ENCODE results near the gene SLC25A36.
A peak's percentile ranks its signal among the peaks of the same experiment; 100 is the strongest.
"Not testable (repeated sequence)": the region's sequence is repeated elsewhere in the genome, so short reads cannot be mapped to it uniquely, and the experiment has no call there.

The SLC25A36 gene

DNA sequence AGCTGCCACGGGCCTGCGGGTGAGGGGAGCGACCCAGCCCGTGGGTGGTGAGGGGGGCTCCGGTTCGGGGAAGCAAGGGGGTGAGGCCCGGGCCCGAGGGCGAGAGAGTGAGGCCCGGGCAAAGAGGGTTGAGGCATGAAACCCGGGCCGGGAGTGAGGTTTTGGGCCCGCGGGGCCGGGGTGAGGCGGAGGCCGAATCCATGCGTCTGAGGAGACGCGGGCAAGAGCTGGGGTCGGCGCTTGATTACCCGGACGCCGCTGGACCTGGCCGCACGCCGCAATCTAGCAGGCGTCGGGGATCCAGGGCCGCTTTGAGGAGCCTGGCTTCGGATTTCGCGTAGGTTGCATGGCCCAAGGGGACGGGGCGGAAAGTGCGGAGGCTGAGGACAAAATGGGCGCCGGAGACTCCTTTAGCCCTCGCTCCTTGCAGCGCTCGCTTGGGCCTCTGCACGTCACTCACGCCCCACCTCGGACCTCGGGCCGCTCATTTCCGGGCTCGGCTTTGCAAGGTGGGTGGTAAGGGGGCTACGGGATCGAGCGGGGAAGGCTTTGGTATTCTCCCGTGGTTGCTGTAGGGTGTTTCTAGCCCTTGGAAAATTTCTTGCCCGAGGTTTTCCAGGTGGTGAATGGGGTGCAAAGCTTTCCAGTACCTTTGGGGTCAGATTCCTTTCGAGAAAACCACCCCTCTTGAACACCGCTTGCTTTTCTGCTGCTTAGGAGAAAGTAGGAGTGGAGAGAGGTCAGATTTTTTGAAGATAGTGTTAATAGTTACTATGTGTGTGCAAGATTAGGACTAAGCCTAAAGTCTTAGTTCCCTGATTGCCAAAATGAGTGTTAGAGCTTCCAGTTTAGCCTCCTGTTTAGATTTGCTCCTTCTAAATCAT, 827 bp downstream of the SLC25A36 start:
- no peak for DNase-seq (ENCODE audit: extremely low read depth, low read depth)
- TF ChIP-seq, protein P1, sequence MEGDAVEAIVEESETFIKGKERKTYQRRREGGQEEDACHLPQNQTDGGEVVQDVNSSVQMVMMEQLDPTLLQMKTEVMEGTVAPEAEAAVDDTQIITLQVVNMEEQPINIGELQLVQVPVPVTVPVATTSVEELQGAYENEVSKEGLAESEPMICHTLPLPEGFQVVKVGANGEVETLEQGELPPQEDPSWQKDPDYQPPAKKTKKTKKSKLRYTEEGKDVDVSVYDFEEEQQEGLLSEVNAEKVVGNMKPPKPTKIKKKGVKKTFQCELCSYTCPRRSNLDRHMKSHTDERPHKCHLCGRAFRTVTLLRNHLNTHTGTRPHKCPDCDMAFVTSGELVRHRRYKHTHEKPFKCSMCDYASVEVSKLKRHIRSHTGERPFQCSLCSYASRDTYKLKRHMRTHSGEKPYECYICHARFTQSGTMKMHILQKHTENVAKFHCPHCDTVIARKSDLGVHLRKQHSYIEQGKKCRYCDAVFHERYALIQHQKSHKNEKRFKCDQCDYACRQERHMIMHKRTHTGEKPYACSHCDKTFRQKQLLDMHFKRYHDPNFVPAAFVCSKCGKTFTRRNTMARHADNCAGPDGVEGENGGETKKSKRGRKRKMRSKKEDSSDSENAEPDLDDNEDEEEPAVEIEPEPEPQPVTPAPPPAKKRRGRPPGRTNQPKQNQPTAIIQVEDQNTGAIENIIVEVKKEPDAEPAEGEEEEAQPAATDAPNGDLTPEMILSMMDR (IDR thresholded peaks at IDR 0.05; ENCODE audit: low read depth, low read length, missing control alignments): no peak
- H3K4me3 ChIP-seq (replicated peaks; ENCODE audit: low read depth, low read length): peak overlapping the region; percentile 90

DNA sequence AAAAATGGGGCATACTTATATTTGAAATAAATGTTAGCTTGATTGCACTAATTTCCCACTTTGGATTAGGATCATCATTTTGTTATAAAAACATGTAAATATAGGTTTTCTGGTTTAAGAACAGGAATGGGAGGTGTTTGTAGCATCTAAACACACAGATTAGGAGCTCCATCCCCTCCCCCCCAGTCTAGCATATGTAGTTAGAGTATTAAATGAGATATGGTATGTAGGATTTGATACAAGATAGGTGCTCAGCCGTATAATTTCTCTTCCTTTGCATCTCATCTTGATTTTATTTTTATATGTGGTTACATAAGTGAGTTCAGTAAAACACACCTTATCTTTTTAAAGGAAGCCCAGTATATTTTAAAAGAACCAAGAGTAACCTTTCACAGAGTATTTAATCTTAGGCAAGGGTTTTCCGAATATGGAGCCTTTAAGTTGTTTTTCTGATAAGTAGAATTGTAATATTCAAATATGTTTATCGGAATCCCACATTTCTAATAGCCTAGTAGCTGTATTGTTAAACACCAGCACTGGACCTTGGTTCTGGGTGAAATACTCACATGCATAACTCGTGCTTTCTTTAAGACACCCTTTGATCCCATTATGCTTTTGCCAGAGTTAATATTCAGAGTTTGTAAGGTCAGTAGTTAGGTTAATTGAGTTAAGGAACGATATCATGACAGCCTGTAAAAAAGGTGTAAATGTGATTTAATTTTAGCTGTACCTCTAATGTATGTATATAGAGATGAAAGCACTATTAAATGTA, 2.3 kb downstream of the SLC25A36 start:
- H3K4me3 ChIP-seq (replicated peaks; ENCODE audit: low read depth, low read length): peak overlapping the region; percentile 90
- DNase-seq (ENCODE audit: extremely low read depth, low read depth): no peak
- TF ChIP-seq, protein P1 (IDR thresholded peaks at IDR 0.05; ENCODE audit: low read depth, low read length, missing control alignments): no peak

DNA sequence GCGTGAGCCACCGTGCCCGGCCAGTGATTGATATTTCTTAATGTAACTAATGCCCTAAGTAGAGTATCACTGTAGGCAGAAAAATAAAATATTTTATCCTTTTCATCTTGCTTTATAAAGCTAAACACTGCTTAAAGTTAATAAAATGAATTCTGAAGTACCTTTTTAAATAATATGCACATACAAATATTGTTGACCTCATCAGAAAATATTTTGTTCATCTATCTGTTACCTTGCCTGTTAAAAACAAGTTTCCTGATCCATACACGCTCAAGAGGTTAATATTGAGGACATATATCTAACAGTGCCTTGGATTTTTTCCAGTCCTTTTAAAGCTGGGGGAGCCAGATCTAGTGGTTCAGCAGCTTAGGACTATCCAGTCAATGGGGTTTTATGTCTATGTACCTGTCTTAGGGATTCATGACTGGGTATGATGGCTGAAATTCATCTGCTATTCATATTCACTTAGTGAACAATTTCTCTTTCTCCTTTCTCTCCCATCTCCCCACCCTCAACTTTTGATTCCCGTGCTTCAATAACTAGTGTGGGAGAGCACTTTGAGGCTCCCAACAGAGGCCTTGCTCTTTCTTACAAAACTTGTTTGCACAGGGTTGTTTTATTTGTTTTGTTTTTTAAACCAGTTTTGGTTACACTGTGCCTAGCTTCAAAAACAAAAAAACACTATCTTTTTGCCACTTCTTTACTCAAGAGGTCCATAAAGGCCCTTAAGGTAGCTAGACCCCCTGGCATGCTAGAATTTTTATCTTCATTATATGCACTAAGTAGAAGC, 7.0 kb downstream of the SLC25A36 start:
- TF ChIP-seq, protein P1 (IDR thresholded peaks at IDR 0.05; ENCODE audit: low read depth, low read length, missing control alignments): no peak
- H3K4me3 ChIP-seq (replicated peaks; ENCODE audit: low read depth, low read length): no peak overlapping the region
- no peak for DNase-seq (ENCODE audit: extremely low read depth, low read depth)

DNA sequence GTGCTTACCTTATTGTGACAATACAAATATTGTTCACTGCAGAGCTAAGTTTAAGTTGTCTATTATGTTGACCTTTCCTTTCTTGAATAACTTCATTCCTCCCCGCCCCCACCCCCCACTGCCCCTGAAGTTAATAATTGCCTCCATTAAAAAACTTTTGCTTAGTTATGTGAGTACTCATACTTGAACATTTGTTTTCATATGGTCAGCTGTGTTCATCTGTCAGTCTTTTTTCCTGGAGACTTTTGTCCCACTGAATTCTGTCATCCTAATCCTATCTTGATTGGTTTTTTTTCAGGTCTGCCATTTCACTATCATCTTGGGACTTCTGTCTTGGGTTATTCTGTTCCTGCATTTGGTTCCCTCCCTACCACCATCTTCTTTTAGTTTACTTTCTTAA, 8.5 kb downstream of the SLC25A36 start:
- TF ChIP-seq, protein P1 (IDR thresholded peaks at IDR 0.05; ENCODE audit: low read depth, low read length, missing control alignments): no peak
- DNase-seq (ENCODE audit: extremely low read depth, low read depth): no peak
- H3K4me3 ChIP-seq (replicated peaks; ENCODE audit: low read depth, low read length): no peak overlapping the region

DNA sequence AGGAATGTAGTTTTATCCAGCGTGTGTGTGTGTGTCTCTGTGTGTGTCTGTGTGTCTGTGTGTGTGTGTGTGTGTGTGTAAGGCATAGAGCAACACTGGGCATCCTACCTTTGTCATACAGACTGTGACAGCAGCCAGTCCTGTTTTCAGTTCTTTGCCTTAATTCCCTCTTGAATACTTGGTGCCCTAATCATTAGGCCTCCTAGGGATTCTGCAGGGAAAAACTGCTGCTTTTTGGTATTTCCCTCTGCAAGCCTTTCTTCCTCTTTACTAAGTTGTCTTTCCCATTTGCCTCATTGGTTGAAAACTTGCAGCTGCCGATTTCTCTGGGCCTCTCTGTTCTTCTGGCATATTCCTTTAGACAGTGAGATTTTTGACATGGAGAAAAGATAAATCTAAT, 9.2 kb downstream of the SLC25A36 start:
- DNase-seq (ENCODE audit: extremely low read depth, low read depth): no peak
- TF ChIP-seq, protein P1 (IDR thresholded peaks at IDR 0.05; ENCODE audit: low read depth, low read length, missing control alignments): no peak
- no peak overlapping the region for H3K4me3 ChIP-seq (replicated peaks; ENCODE audit: low read depth, low read length)

DNA sequence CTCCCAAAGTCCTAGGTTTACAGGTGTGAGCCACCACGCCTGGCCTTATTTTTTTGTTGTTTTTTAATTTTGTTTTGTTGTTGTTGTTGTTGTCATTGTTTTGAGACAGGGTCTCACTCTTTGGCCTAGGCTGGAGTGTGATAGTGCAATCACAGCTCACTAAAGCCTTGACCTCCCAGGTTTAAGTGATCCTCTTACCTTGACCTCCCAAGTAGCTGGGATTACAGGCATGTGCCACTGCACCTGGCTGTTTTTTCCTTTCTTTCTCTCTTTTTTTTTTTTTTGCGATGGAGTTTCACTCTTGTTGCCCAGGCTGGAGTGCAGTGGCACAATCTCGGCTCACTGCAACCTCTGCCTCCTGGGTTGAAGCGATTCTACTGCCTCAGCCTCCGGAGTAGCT, 10.1 kb downstream of the SLC25A36 start:
- H3K4me3 ChIP-seq (replicated peaks; ENCODE audit: low read depth, low read length); DNase-seq (ENCODE audit: extremely low read depth, low read depth): not testable (repeated sequence)
